Head of caudate nucleus (tissue), 42 donors: ENCODE data around the gene BRME1.
"Not testable (repeated sequence)": the region's sequence is repeated elsewhere in the genome, so short reads cannot be mapped to it uniquely, and the experiment has no call there.

Experiments
- DNase-seq, 42 donors: peaks; one replicate each; pipeline versions ENCODE4 v3.0.0 to v3.0.0-alpha.2; 2020 to 2021; ENCODE audit warnings: mixed read lengths in 7 of 42
- intact Hi-C: fragments of 100-400 bp; cut with DNase I; formaldehyde crosslinking; loops from one replicate; pipeline ENCODE4 v1.15.0; 2022

BRME1 gene

DNA sequence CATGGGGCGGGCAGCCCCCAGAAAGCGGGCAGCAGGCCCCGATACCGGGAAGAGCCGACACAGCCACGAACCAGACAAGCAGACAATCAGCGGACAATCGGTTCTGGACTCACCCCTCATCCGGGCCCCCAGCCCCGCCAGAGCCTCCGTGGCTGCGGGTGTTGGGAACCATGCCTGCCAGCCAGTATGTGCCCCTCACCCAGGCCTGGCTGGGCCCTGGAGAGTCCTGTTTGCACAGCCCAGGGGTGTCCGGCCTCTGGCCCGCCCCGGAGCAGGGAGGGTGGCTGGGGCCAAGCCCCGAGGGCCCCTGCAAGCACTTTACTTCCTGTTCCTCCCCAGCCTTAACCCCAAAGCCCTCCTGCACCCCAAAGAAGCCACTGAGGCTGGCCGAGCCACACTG, 24.5 kb upstream of the BRME1 start:
- intact Hi-C loops = no loop called here
- no peak for DNase-seq

DNA sequence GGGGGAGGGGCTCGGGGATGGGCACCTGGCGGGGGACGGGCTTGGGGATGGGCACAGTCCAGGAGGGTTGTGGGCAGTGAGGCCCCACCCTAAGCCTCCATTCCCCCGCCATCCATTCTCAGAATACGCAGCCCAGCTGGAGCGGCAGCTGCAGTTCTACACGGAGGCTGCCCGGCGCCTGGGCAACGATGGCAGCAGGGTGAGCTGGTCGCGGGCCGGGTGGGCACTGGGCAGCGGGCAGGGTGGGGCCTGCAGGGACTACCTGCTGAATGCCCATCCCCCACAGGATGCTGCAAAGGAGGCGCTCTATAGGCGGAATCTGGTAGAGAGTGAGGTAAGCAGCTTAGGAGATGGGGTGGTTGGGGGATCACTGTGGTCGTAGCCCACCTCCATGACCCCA, 24.0 kb upstream of the BRME1 start:
- no peak for DNase-seq
- intact Hi-C loops = no loop called here

DNA sequence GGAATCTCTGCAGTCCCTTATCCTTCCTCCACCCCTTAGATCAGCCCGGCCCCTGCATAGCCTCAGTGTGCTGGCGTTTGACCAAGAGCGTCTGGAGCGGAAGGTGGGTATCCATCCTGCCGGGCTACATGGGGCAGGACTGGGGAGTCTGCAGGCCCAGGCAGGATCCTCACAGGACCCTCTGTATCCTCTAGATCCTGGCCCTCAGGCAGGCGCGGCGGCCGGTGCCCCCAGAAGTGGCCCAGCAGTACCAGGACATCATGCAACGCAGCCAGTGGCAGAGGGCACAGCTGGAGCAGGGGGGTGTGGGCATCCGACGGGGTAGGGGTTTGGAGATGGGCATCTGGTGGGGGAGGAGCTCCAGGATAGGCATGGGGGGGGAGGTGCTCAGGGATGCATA, 23.4 kb upstream of the BRME1 start:
- no peak for DNase-seq
- intact Hi-C loops = no loop called here

DNA sequence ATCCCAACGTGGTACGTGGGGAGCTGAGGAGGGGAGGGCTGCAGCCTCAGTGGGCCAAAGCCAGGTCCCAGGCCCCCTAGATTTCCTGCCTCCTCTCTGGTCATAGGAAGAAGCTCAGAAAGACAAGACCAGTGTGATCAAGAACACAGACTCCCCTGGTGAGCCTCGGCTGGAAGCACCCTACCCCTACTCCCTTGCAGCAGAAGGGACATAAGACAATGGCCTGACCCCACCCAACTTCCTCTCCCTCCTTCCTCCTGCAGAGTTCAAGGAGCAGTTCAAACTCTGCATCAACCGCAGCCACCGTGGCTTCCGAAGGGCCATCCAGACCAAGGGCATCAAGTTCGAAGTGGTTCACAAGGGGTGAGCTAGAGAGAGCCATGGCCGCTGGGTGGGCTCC, 20.8 kb upstream of the BRME1 start:
- intact Hi-C loops = no loop called here
- no peak for DNase-seq

DNA sequence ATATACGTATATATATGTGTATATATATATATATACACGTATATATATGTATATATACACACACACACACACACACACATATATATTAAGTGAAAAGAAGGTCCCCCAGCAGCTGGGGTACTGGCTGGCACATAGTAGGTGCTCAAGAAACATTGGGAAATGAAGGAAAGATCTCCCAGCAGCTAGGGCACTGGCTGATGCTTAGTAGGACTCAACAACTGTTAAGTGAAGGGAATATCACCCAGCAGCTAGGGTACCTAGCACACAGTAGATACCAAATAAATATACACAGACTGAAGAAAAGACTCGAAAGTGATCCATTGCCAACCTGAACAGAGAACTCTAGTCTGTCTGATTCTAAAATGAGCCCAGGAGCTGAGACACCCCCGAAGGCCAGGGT, 20.1 kb upstream of the BRME1 start:
- DNase-seq = no peak
- intact Hi-C loops = no loop called here

DNA sequence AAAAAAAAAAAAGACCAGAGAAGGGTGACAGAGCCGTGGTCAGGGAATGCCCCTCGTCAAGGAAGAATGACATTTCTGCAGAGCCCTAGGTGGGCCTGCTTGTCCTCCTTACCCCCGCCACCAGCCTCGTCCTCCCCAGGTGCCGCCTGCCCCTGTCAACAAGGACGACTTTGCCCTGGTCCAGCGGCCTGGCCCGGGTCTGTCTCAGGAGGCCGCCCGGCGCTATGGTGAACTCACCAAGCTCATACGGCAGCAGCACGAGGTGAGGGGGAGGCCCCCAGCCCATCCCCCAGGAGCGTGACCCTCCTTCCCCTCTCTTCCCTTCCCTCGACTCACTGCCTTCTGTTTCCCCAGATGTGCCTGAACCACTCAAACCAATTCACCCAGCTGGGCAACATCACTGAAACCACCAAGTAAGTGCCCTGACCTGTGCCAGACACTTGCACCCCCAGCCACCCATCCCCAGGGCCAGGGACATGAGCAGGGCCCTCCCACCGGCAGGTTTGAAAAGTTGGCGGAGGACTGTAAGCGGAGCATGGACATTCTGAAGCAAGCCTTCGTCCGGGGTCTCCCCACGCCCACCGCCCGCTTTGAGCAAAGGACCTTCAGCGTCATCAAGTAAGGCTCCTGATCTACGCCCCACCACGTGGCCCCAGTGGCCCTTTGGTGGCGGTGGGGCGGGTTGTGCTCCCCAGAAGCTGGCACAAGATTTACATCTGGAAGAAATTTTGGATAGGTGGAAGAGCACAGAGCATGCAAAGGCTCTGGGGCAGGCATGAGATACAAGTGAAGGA, 17.5 kb upstream of the BRME1 start:
- DNase-seq = no peak
- intact Hi-C loops = no loop called here

DNA sequence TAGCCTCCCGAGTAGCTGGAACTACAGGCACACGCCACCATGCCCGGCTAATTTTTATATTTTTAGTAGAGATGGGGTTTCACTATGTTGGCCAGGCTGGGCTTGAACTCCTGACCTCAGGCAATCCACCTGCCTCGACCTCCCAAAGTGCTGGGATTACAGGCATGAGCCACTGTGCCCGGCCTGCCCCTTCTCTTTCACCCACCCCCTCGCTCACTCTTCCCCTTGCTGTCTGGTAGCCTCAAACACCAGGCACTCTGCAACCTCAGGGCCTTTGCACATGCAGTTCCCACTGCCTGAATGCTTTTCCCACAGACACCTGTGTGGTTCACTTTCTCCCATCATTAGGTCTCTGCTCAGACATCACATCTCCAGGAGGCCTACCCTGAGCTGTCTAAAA, 16.2 kb upstream of the BRME1 start:
- DNase-seq, intact Hi-C loops: not testable (repeated sequence)

DNA sequence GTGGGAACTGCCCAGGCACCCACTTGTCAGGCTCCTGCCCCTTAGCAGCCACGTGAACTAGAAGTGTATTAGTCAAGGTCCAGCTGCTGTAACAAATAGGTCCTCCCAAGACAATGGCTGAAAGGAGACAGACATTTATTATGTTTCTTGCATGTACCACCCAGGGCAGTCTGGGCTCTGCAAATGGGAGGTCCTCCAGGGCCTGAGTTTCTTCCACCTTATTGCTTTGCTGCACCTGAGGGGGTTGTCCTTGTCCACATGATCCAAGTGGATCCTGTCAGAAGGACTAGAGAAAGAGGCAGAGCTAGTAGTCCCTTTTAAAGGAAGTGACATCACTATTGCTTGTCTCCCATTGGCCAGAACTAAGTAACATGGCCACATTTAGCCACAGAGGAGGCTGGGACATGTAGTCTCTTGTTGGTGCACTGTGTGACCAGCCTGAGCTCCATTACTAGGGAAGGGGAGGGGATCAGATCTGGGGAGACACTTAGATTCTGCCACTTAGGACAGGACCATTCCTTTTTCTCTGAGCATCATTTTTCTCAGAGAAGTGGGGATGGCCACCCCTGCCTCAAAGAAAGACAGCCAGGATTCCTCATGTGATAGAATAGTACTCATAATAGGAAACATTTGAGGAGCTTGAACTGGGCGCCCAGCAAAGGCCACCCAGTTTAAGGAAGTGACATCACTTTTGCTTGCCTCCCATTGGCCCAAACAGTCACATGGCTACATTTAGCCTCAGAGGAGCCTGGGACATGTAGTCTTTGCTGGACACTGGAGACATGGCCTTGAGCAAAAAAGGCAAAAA, 15.2 kb upstream of the BRME1 start:
- intact Hi-C loops = no loop called here
- peak in 33 of 42 donors; percentile 10 to 69 (median 43) for DNase-seq

DNA sequence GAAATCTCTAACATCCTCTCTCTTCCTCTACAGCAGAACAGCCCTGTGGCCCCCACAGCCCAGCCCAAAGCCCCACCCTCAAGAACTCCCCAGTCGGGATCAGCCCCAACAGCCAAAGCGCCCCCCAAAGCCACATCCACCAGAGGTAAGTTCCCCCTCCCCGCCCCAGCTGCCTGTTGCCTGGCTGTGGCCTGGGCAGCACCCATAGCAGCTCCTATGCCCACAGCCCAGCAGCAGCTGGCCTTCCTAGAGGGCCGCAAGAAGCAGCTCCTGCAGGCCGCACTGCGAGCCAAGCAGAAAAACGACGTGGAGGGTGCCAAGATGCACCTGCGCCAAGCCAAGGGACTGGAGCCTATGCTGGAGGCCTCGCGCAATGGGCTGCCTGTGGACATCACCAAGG, 14.6 kb upstream of the BRME1 start:
- intact Hi-C loops = no loop called here
- no peak for DNase-seq

DNA sequence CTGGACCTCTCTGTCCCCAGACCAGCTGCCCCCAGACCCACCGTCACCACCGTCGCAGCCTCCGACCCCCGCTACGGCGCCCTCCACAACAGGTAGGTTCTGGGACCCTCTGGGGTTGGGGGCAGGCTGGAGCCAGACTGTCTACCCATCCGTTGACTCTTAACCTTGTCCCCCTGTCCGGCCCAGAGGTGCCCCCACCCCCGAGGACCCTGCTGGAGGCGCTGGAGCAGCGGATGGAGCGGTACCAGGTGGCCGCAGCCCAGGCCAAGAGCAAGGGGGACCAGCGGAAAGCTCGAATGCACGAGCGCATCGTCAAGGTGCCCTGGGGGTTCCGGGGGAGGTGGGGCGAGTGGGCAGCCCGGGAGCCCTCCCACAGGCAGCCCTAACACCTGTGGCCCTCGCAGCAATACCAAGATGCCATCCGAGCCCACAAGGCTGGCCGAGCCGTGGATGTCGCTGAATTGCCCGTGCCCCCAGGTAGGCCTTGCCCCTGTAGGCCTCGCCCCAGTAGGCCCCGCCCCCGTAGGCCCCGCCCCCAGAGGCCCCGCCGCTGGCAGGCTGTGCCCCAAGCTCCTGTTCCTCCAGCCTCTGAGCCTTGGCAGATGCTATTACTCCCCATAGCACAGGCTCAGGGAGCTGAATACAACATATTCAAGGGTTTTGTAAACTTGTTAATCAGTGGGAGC, 13.0 kb upstream of the BRME1 start:
- intact Hi-C loops = no loop called here
- DNase-seq = no peak

DNA sequence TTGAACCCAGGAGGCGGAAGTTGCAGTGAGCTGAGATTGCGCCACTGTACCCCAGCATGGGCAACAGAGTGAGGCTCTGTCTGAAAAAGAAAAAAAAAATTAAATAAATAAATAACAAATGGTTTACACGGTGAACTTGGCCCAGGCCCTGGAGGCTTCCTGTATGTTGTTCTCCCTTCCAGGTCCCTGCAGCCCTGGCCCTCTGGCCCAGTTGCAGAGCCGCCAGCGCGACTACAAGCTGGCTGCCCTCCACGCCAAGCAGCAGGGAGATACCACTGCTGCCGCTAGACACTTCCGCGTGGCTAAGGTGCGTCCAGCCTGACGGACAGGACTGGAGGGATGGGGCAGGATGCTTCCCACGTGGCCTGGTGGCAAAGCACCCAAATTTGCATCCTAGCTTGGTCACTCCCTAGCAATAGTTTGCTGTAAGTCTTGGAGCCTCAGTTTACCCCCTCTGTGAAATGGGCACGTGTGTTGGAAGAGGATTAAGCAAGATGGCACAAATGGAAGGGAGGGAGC, 12.0 kb upstream of the BRME1 start:
- intact Hi-C loops = no loop called here
- no peak for DNase-seq

DNA sequence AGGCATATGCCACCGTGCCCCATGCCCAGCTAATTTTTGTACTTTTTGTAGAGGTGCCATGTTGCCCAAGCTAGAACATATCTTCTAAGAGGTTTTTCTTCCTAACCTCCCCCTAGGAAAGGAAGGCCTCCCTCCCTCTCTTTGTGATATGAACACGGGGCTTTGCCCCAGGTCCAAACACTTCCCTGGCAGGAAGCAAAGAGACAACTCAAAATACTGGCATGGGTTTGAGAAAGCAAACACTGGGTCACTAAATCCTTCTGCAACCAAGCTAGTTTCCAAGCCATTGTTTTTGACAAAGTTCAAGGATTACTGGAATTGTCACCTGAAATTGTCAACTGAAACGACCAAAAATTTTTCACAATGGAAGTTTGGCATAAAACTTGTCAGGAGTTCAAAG, 8.9 kb upstream of the BRME1 start:
- intact Hi-C loops = no loop called here
- DNase-seq = no peak

DNA sequence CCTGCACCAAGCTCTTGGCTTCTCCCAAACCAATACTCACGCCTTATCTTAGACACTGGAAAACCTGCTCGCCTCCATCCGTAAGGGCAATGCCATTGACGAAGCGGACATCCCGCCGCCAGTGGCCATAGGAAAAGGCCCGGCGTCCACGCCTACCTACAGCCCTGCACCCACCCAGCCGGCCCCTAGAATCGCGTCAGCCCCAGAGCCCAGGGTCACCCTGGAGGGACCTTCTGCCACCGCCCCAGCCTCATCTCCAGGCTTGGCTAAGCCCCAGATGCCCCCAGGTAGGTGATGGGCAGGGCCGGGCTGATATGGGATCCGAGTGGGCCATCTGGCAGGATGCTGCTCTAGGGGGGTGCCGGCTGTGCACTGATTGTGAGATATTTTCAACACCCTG, 7.4 kb upstream of the BRME1 start:
- intact Hi-C loops = no loop called here
- DNase-seq = no peak

DNA sequence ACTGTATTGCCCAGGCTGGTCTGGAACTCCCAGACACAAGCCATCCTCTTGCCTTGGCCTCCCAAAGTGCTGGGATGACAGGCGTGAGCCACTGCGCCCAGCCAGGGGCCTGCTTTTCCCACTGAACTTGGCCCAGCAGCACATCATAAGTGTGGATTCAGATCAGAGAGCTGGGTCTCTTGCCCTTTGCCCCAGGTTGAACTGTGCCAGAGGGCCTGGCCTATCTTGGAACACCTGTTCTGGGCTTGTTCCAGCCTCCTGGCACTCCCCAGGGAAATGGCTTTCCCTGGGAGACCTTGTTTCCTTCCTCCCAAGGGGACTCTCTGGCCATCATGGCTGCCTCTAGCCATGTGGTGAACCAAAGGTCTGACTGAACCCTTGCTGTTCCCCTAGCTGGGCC, 3.5 kb upstream of the BRME1 start:
- intact Hi-C loops = no loop called here

DNA sequence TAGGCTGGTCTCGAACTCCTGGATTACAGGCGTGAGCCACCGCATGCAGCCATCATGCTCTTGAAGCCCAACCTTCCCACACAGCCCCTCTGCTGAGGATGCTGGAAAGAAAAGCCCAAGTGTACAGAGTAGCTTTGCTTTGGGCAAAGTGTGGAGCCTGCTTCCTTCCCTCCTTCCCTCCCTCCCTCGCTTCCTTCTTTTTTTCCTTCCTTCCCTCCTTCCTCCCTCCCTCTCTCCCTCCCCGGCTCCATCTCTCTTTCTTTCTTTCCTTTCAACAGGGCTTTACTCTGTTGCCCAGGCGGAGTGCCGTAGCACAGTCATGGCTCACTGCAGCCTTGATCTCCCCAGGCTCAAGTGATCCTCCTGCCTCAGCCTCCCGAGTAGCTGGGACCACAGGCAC, 2.8 kb upstream of the BRME1 start:
- DNase-seq = no peak
- intact Hi-C loops = no loop called here

More for the DNA sequence above, 3.5 kb upstream of the BRME1 start:
- no peak for DNase-seq

DNA sequence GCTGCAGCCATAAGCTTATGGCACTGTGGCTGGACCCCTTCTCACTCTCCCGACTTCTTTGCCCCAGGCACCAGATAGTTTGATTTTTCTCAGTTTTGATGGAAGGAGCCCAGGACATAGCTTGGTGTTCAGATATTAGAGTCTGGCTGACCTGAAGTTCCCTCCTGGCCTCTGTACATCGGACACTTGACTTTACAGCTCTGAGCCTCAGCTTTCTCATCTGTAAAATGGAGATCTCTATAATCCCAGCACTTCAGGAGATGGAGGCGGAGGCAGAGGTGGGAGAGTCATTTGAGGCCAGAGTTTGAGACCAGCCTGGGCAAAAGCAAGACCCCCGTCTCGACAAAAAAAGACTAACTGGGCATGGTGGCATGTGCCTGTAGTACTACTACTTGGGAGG, 993 bp upstream of the BRME1 start:
- intact Hi-C loops = no loop called here
- no peak for DNase-seq

DNA sequence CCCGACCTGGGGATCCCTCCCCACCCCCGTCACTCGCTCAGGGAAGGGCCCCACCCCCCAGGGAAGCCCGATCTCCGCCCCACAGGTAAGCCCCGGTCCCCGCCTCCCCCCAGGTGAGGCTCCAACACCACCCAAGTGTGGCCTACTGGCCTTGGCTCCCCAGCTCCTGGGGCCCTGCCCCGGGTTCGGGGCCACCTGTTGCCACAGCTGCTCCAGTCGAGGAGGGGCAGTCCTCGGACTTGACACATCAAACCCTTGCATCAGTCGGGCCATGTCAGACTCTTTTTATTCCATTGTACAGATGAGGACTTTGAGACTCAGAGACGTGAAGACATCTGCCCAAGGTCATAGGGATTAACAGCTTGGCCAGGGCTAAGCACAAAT, 596 bp upstream of the BRME1 start:
- intact Hi-C loops = no loop called here
- peak in 24 of 42 donors; percentile 7 to 55 (median 26) for DNase-seq

DNA sequence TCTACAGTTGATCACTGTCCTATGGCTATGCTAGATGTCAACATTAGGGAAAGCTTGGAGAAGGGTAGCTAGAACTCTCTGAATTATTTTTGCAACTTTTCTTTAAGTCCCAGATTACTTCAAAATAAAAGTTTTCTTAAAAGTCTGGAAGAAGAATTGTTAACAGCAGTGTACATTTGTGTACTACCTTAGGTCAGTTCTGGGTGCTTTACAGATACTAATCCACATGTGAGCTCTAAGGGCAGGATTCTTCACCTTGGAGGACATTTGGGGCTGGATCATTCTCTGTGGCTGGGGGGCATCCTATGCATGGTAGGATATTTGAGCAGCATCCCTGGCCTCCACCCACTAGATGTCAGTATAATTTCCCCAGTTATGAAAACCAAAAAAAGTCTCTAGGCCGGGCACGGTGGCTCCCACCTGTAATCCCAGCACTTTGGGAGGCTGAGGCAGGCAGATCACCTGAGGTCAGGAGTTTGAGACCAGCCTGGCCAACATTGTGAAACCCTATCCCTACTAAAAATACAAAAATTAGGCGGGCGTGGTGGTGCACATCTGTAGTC, 2.8 kb downstream of the BRME1 start:
- no peak for DNase-seq
- intact Hi-C loops = no loop called here

DNA sequence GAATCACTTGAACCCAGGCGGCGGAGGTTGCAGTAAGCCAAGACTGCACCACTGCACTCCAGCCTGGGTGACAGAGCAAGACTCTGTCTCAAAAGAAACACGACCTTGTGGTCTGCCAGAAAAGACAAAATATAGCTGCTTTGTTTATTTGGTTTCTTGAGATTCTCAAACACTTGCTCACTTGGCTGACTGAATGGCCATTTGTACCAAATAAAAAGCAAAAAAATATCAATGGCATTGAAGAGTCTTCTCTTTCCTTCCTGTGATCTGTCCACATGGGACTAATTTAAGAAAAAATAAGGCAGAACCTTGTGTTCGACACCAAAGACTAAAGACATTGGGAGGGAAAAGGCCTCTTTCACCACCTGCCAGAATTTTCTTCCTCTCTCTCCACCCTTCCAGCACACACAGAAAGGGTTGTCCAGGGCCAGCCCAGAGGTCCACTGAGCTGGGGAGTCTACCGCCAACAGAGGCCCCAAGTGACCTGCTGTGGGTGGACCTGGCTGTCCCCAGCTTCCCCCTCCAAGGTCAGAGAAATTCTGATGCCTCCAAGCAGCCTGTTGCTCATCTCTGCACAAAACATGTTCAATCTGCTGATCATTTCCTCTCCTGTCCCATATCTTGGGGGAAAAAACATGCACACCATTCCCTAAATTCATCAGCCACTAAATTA, 5.9 kb downstream of the BRME1 start:
- DNase-seq = peak in 8 of 42 donors; percentile 11 to 43 (median 33)
- intact Hi-C loops = no loop called here
